ENCODE measurements around the gene FAM20C.
"Not testable (repeated sequence)": the region's sequence is repeated elsewhere in the genome, so short reads cannot be mapped to it uniquely, and the experiment has no call there.

Gene FAM20C

DNA sequence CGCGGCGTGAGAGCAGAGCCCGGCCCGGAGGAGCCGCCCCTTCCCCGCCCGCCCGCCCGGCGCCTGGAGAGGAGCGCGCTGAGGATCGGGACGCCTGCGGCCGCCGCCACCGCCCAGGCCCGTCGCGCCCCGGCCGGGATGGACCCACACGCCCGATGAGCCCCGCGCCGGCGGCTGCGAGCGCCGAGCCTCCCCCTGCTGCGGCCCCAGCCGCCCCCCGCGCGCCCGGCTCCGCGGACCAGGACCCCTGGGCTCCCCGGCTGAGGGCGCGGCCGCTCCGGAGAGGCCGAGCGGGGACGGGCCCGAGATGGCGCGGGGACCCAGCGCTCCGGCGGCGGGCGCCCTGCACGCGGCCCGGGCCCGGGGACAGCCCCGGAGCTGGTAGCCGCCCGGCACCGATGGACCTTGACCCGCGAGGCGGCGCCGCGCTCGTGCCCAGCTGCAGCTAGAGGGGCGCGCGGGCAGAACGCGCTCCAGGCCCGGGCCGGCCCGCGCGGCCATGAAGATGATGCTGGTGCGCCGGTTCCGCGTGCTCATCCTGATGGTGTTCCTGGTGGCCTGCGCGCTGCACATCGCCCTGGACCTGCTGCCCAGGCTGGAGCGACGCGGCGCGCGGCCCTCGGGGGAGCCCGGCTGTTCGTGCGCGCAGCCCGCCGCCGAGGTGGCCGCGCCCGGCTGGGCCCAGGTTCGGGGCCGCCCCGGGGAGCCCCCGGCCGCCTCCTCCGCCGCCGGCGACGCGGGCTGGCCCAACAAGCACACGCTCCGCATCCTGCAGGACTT is 520 bp downstream of the FAM20C start:
- DNase-seq (ENCODE audit: low read depth), result no peak

DNA sequence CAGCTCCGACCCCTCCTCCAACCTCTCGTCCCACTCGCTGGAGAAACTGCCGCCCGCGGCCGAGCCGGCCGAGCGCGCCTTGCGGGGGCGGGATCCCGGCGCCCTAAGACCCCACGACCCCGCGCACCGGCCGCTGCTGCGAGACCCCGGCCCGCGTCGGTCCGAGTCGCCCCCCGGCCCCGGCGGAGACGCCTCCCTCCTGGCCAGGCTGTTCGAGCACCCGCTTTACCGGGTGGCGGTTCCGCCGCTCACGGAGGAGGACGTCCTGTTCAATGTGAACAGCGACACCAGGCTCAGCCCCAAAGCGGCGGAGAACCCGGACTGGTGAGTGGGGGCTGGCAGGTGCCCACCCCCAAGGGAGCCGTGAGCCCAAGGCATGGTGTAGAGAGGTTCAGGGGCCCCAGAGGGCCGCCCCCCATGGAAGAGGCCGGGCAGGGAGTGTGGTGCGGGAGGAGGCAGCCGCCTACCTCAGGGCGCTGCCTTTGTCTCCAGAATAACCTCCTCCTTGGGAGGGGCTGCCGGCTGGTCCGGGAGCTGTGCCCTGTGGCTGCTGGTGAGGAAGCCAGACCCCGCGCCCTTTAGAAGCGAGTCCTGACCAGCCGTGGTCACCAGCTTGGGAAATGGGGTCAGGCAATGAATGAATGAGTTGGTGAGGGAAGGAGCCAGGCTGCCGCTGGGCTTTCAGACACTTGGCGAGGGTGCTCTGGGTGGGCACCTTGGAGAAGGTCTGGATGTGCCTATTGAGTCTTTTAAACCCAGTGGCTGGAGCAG is 1.3 kb downstream of the FAM20C start:
- no peak for DNase-seq (ENCODE audit: low read depth)

DNA sequence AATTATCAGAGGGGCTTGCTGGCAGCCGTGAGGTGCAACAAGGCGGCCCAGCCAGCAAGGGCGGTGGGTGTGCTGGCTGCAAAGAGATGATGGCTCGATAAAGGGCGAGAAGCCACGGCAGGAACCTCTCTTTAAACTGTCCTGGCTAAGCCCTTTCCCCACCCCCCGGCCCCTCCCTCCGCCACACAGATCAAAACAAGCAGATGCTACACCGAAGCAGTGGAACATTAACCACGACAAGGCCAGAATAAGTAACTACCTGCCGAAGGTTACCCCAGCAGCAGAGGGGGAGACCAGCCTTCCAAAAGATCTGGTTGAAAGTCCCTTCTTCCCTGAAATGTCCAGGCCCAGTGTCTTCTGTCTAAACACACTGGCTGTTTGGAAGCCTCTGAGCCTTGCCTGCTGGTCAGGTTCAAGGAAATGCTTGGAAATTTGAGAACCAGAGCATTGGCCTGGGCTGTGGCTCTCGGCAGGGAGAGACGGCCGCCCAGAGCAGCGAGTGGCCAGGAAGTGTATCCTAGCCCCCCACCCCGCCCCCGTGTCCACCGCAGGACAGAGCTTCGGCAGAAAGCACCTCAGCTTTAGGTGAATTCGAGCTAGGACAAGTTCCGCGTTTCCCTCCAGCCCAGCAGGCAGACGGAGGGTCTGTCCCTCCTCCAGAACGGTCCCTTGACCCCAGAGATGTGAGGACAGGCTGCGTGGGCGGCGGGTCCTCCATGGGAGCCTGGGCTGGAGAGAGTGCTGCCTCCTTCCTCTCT is 2.1 kb downstream of the FAM20C start:
- DNase-seq (ENCODE audit: low read depth), result no peak

DNA sequence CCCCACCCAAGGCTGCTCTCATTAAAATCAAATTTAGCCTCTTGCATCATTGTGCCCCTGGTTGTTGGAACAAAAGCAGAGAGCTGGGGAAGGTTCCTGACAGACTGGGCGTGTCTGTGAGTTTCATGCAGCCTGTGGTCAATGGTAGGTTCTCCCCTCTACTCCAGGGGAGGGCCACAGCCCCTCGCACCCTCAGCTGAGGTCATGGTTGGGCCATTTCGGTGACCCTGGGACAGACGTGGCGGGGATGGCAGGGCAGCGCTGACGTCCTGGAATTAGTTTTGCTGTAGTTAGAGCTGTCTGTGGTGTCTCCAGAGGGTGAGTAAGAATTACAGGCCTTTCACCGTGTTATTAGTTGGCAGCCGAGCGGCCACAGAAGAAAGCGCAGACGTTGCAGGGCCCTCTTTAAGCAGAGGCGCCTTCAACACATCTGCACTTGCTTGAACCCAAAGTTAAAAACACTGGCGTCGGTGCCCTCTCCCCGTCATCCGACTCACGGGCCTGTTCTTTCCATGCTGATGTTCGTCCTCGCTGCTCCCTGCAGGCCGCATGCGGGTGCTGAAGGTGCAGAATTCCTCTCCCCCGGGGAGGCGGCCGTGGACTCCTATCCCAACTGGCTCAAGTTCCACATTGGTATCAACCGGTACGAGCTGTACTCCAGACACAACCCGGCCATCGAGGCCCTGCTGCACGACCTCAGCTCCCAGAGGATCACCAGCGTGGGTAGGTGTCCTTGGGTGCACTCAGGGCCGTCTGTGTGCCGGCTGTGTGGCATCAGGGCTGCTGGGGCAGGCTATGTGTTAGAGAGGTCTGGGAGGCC is 2.8 kb downstream of the FAM20C start:
- no peak for DNase-seq (ENCODE audit: low read depth)

DNA sequence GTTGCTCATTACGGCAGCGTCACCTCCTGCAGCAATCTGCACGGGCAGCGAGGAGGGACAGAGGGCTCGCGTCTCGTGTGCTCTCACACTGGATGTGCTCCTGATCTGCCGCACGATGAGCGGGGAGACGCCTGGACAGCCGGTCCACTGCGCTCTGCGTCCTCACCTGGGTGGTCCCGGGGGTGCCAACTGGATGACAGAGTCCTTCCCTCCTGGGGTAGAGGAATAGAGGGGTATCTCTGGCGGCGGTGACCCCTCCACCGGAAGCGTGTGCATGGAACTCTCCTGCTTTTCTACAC is 3.4 kb downstream of the FAM20C start:
- DNase-seq (ENCODE audit: low read depth), result no peak

DNA sequence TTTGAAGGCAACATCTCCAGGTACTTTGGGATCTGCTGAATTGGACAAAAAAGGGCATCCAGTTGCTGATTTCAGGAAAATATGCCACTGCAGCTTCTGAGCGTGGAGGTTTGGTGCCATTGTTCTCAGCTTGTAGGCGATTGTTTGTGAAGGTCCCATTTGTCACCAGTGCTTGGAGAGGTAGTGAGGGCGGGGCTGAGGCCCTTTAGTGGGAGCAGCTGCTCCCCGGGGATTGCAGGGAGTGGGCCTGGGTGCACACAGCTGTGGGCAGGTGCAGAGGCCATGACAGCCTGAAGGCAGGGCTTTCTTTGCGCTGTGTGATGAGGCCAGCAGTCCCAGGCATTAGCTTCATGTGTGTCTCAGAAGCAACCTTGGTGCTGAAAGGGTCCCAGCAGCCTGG is 3.9 kb downstream of the FAM20C start:
- no peak for DNase-seq (ENCODE audit: low read depth)

DNA sequence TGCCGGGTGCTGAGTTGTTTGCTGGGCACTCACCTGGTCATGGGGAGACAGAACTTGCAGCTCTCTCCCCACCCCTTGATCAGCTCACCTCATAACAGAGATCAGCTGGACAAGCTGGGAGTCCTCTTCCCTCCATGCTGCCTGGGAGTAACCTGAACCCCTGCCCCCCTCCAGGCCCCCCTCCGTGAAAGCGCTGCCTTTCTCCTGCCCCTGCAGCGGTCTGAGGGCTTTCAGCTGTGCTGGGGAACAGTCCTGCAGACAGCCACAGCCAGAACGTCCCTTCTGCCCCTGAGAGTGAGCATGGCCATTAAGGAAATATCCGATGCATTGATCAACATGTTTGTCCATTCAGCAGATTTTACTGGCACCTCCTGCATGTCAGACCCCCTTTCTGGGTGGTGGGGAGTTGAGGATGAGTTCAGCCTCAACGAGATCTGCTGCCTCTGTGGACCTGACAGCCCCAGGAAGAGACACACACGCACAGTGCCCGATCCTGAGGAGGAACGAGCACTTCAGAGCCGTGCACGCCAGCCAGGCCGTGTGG is 4.5 kb downstream of the FAM20C start:
- DNase-seq (ENCODE audit: low read depth), result no peak

DNA sequence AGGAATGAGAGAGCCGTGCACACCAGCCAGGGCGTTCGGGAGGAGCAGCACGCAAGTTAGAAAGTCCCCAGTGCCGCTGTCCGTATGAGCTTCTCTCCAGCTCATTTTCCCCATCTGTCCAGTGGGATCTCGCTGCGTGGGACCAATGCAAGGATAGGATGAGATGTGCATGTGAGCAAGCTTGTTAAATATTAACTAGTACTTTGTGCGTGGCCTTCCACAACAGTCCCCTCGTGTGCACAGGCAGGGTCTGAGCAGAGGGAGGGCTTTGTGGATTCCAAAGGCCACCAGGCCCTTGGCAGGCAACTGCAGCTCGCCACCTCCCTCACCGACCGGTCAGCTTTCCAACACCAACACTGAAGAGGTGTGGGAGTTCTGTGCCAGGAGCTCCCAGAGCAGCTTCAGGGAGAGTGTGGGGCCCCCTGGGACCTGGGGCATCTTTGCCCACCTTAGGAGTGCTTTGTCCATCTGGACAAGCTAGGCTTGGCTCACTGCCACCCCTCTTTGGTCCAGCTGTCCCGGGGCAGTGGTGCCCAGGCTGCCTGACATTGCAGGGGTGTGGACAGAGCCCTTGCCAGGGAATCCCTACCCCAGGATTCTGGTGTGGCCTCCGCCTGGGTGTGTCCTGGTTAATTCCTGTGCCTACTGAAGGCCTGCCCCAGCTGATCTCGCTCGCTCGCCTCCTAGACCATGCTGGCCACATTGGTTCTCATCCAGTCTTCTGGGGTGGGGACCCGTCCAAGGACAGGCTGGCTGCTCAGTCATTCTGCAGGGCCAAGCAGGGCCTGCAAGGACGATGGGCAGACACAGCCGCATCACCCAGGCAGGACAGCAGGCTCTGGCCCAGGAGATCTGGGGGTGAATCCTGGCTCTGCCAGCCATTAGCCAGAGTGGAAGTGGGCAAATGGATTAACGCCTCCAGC is 5.3 kb downstream of the FAM20C start:
- DNase-seq (ENCODE audit: low read depth), result no peak

DNA sequence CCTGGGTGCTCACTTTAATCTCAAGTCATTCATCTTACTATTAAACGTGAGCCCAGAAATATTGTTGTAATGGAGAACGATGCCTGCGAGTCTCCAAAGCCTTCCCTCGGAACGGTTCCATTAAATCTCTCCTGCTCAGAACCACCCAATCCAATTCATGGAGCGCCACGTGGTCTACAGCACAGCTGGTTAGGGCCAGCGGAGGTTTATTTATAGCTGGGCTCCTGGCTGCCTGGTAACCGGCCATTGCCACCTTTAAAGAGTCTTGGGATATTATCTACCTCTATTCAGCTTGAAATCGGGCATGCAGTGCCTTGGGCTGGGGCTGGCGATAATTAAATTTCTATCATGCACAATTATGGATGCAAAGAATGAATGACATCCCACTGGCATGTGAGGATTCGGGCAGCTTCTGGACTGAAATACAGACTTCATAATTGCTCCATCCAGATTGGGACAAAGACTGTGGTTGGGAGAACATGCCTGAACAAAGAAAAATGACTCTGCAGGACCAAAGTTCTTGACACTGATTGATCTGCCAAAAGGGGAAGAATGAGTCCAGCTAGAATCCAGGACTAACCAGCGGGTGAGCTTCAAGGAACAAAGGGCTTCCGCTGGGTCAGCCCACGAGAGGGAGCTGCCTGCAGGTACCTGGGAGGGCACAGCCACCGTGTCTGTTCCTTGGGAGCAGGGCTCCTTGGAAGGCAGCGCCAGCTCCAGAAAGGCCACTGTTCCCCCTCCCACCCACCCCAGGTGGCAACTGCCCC is 7.3 kb downstream of the FAM20C start:
- no peak for DNase-seq (ENCODE audit: low read depth)

DNA sequence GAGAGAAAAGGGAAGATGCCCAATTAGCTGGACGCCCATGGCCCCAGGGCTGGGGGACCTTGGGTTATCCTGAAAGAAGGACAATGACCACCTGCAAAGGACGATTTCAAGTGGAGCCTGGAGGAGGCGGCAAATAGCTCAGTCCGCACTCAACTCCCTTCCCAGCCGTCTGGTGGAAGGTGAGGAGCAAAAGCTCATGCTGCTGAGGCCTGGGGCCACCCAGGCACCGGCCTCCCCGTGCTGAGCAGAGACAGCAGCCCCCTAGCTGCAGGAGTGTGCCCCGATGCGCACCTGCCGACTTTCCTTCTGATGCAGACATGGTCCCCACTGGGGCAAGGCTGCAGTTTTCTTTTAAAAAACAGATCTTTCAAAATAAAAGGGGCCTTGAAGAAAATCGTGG is 7.9 kb downstream of the FAM20C start:
- no peak for DNase-seq (ENCODE audit: low read depth)

DNA sequence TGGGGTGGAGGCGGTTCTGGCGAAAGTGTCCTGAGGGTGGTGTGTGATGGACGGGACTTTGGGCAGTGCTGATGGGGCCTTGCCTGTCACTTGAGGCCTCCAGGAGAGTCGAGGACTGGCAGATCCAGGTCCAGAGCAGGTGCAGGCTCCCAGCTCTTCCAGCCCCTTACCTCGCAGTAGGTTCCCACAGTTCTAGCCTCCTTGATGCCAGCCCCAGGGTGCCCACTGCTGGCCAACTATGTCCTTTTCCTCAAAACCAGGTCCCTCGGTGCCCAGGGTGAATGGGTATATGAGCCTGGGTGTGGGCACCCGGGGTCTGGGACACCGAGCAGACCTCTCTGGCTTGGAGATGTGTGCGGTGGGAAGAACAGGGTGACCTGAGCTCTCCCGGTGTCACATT is 8.3 kb downstream of the FAM20C start:
- DNase-seq (ENCODE audit: low read depth), result no peak

DNA sequence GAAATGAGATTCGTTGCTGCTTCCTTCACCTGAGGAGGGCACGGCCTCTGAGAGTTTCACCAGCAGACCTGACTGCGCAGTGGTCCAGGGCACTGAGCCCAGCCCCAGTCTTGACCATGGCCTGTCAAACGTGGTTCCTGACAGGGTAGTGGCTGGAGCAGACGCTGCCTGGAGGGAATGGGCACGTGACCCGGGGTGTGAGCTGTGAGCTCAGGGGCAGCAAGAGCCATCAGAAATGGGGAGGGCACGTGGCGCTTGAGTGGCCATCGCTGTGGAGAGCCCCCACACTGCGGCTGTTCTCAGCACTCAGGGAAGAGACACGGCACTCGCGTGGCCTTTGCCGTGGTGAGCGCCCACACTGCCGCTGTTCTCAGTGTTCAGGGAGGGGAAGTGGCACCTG is 12.0 kb downstream of the FAM20C start:
- no peak for DNase-seq (ENCODE audit: low read depth)

DNA sequence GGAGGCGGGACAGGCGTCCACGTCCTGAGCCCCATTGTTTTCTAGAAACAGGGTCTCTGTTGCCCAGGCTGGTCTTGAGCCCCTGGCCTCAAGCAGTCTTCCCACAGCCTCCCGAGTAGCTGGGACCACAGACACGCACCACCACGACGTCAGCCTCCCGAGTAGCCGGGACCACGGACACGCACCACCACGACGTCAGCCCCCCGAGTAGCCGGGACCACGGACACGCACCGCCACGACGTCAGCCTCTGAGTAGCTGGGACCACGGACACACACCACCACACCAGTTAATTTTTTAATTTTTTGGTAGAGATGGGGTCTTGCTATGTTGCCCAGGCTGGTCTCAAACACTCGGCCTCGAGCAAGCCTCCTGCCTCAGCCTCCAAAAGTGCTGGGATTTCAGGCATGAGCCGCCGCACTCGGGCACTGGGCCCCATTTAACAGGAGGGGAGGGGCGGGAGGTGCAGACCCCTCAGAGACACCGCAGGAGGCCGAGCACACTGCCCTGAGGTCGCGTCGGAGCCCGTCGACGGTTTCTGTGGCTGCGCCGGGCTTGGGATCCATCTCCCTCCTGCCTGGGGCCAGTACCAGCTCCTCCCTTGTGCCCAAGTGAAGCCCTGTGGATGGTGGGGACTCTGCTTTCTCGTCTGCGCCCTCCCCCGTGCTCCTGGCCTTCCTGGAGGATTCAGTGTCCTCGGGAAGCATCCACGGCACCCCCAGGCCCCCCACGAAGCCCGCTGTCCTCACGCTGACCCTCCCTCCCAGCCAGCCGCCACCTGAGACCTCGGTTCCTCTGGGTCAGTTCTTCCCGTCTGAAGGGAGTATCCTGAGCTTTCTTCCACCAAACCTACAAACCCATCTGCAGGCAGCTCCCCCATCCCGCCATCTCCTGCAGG is 13.0 kb downstream of the FAM20C start:
- DNase-seq (ENCODE audit: low read depth), result no peak

DNA sequence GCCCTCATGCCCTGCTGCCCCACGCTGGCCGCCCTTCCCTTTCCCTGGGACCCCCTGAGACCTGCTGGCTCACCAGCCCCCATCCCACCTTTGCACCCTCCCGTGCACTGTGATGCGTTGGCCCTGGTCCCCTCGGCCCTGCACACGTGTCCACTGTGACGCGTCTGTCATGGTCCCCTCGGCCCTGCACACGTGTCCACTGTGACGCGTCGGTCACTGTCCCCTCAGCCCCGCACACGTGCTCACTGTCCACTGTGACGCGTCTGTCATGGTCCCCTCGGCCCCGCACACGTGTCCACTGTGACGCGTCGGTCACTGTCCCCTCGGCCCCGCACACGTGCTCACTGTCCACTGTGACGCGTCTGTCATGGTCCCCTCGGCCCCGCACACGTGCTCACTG is 14.0 kb downstream of the FAM20C start:
- not testable (repeated sequence) for DNase-seq (ENCODE audit: low read depth)

DNA sequence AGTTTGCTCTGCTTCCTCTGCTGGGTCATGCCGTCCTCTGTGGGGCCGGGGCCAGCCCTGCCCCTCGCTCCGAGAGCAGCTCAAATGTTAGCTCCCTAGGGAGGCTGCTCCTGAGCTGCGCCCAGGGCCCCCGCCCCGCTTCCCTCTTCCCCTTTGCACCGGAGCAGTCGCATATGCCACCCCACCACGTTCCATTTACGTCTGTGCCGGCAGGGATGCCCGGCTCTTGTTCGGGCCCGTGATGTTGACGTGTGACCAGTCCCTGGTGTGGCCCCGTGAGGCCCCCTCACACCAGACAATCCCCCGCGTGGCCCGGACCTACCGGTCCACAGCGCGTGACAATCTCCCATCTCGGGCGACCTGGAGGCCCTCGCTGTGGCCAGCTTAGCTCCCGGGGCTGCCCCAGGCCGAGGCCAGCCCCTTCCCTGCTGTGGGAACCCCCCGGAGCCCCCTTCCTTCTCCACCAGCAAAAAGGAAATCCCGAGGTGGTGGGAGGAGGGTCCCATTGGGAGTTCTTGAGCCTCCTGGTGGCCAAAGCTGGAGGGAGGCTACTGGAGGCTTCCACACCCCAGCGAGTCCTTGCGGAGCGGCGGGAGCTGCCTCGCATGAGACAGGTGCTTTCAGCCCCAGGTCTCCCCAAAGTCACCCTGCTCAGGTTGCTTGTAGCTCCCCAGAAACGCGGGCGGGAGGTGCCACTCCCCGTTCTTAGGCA is 15.2 kb downstream of the FAM20C start:
- DNase-seq (ENCODE audit: low read depth), result no peak

DNA sequence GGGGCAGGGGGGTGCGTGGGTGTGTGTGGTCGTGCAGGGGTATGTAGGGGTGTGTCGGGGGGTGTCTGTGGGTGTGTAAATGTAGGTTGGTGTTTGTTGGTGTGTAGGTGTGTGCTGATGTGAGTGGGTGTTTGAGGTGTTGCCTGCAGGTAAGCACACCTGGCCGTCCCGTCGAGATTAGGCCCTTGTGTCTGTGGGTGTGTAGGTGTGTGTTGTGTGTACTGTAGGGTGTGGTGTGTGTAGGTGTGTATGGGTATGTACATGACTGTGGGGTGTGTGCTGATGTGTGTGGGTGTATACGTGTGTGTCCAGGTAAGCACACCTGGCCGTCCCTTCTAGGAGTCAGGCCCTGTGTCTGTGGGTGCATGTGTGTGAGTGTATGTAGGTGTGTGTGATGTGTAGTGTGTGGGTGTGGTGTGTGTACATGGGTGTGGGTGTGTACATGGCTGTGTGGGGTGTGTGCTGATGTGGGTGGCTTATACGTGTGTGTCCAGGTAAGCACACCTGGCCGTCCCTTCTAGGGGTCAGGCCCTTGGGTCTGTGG is 15.8 kb downstream of the FAM20C start:
- DNase-seq (ENCODE audit: low read depth), result no peak

DNA sequence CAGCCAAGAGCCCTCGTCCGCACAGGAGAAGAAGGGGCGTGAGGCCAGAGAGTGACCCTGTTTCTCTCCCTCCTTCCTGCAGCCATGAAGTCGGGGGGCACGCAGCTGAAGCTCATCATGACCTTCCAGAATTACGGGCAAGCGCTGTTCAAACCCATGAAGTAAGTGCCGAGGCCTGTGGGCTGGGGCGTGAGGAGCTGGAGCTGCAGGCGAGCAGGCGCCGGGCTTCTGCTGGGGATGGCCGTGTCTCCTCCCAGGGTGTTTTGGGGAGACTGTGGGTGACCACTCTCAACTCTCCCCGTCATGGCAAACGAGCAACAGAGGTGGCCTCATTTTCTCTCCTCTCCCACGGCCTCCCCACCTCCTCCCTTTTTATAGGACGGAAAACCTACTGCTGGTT is 16.4 kb downstream of the FAM20C start:
- no peak for DNase-seq (ENCODE audit: low read depth)

DNA sequence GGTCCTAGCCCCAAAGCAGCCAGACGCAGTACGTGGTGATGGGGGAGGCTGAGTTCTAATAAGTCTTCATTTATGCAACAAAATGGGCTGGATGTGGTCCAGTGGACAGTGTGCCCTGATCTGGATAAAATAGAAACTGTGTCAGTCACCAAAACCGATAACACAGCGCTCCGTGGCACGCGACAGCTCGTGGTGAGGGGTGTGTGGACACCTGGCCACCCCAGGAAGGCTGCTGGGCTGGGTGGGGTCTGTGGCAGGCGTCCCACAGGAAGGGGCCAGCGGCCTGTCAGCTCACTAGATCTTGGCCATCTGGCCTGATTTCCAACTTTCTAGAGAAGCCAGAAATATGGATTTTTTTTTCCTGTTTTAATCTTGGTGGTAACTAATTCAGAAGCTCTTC is 17.0 kb downstream of the FAM20C start:
- DNase-seq (ENCODE audit: low read depth), result no peak
